DMS114 treated with DMSO at 0.1 percent for 48 hours (cell line): Measurements from ENCODE around the gene MMP2.
A peak's percentile ranks its signal among the peaks of the same experiment; 100 is the strongest.

ENCODE experiments used
- DNase-seq: peaks from one replicate; lab custom pipeline; 2025; ENCODE audit not compliant: unreplicated experiment; lab: John Stamatoyannopoulos, UW

MMP2 gene

GRCh38 chr16:55510185-55510805, 31.3 kb downstream of the MMP2 start:
- no peak for DNase-seq

GRCh38 chr16:55512941-55513340, 33.9 kb downstream of the MMP2 start:
- no peak for DNase-seq

GRCh38 chr16:55513616-55514015, 34.6 kb downstream of the MMP2 start:
- DNase-seq: no peak

GRCh38 chr16:55515111-55515510, 36.1 kb downstream of the MMP2 start:
- no peak for DNase-seq

GRCh38 chr16:55521792-55522191, 42.8 kb downstream of the MMP2 start:
- no peak for DNase-seq

- no peak for DNase-seq
These were observed 47.4 kb downstream of the MMP2 start for GRCh38 chr16:55526441-55526840.

- DNase-seq: no peak
These were observed 48.9 kb downstream of the MMP2 start for GRCh38 chr16:55527885-55528284.

- DNase-seq: no peak
These were observed 50.0 kb downstream of the MMP2 start for GRCh38 chr16:55529018-55529417.

GRCh38 chr16:55530316-55530856, 51.4 kb downstream of the MMP2 start:
- no peak for DNase-seq

GRCh38 chr16:55532227-55532626, 53.2 kb downstream of the MMP2 start:
- no peak for DNase-seq

GRCh38 chr16:55534756-55535155, 55.8 kb downstream of the MMP2 start:
- DNase-seq: no peak

- no peak for DNase-seq
These were observed 60.1 kb downstream of the MMP2 start for GRCh38 chr16:55539049-55539448.

GRCh38 chr16:55539488-55539887, 60.5 kb downstream of the MMP2 start:
- no peak for DNase-seq

- no peak for DNase-seq
These were observed 61.2 kb downstream of the MMP2 start for GRCh38 chr16:55540221-55540620.

- no peak for DNase-seq
These were observed 63.6 kb downstream of the MMP2 start for GRCh38 chr16:55542459-55543082.

GRCh38 chr16:55543472-55543871, 64.5 kb downstream of the MMP2 start:
- DNase-seq: peak; percentile 46

GRCh38 chr16:55552621-55553020, 73.6 kb downstream of the MMP2 start:
- no peak for DNase-seq

GRCh38 chr16:55555436-55555835, 76.4 kb downstream of the MMP2 start:
- DNase-seq: no peak
